HFFc6 (cell line): ENCODE measurements around the gene KCNA5. TPM values are rescaled to one million over a fixed set of nuclear protein-coding genes. Genes with fewer than 3 reads are reported as not detected.

ENCODE experiments used
- DNase-seq: peaks from one replicate; pipeline ENCODE4 v3.0.0-alpha.2; 2018
- H3K27ac Mint-ChIP-seq: 2 replicates; pipeline ENCODE4 v1.8.0; 2020; ENCODE audit warnings: mild to moderate bottlenecking, mixed read lengths
- H3K27me3 Mint-ChIP-seq: 2 replicates; pipeline ENCODE4 v1.8.0; 2021; ENCODE audit warnings: mild to moderate bottlenecking, moderate library complexity, mixed read lengths; ENCODE audit not compliant: insufficient read depth
- H3K36me3 Mint-ChIP-seq: 2 replicates; pipeline ENCODE4 v1.8.0; 2021; ENCODE audit warnings: low read depth, mixed read lengths
- H3K4me1 Mint-ChIP-seq: 2 replicates; pipeline ENCODE4 v1.8.0; 2020; ENCODE audit warnings: low read depth, mixed read lengths
- H3K4me3 Mint-ChIP-seq: 2 replicates; pipeline ENCODE4 v1.8.0; 2020; ENCODE audit warnings: mild to moderate bottlenecking, moderate library complexity, mixed read lengths
- H3K9me3 Mint-ChIP-seq: 2 replicates; pipeline ENCODE4 v1.8.0; 2020; ENCODE audit warnings: mild to moderate bottlenecking, mixed read lengths
- CTCF ChIP-seq: fragments of 200-600 bp; sonication (generic); IDR thresholded peaks from 2 replicates; pipeline ENCODE4 v1.5.0; 2021; ENCODE audit warnings: antibody characterized with exemption, mild to moderate bottlenecking
- total RNA-seq, 6 experiments: library from RNA; stranded (reverse); fragmentation: NEBNext Ultra II Directional; extraction: Animal tissue kit (Norgen Biotek cat#: 25700); gene quantifications; 2 replicates in 1 of 6; 3 replicates in 5 of 6; pipeline ENCODE4 v1.2.3, GENCODE V29; 2021

Gene KCNA5
- total RNA-seq, 6 experiments from 2014 or later = not detected

- no peak for DNase-seq
- peaks cover 18% of the 10 kb centered on the region for H3K4me1 Mint-ChIP-seq
Measured at GRCh38 chr12:5033883-5034282, 9.8 kb upstream of the KCNA5 start.

GRCh38 chr12:5034603-5035002, 9.1 kb upstream of the KCNA5 start:
- no peaks in the 10 kb centered on the region for H3K9me3 Mint-ChIP-seq
- peaks cover 19% of the 10 kb centered on the region for H3K27me3 Mint-ChIP-seq
- H3K4me1 Mint-ChIP-seq = peaks cover 18% of the 10 kb centered on the region
- no peak for TF ChIP-seq CTCF
- no peak overlapping the region for H3K27ac Mint-ChIP-seq
- H3K4me3 Mint-ChIP-seq = no peak overlapping the region
- no peaks in the 10 kb centered on the region for H3K36me3 Mint-ChIP-seq
- DNase-seq = no peak

More at GRCh38 chr12:5033883-5034282, 9.8 kb upstream of the KCNA5 start:
- no peaks in the 10 kb centered on the region for H3K9me3 Mint-ChIP-seq
- peaks cover 17% of the 10 kb centered on the region for H3K27me3 Mint-ChIP-seq
- no peak for TF ChIP-seq CTCF
- H3K36me3 Mint-ChIP-seq = no peaks in the 10 kb centered on the region
- H3K27ac Mint-ChIP-seq = no peak overlapping the region
- H3K4me3 Mint-ChIP-seq = no peak overlapping the region

GRCh38 chr12:5035618-5036017, 8.1 kb upstream of the KCNA5 start:
- H3K4me3 Mint-ChIP-seq = no peak overlapping the region
- peaks cover 18% of the 10 kb centered on the region for H3K4me1 Mint-ChIP-seq
- H3K36me3 Mint-ChIP-seq = no peaks in the 10 kb centered on the region
- H3K27me3 Mint-ChIP-seq = peaks cover 16% of the 10 kb centered on the region
- no peaks in the 10 kb centered on the region for H3K9me3 Mint-ChIP-seq
- TF ChIP-seq CTCF = no peak
- no peak overlapping the region for H3K27ac Mint-ChIP-seq
- no peak for DNase-seq

- Mint-ChIP-seq H3K27ac (no peak overlapping the region), H3K4me3 (no peak overlapping the region), H3K4me1 (peaks cover 18% of the 10 kb centered on the region), H3K9me3 (no peaks in the 10 kb centered on the region), H3K27me3 (peaks cover 16% of the 10 kb centered on the region), H3K36me3 (no peaks in the 10 kb centered on the region)
- no peak for DNase-seq
- TF ChIP-seq CTCF = no peak
Measured at GRCh38 chr12:5036031-5036430, 7.6 kb upstream of the KCNA5 start.

- no peaks in the 10 kb centered on the region for H3K9me3 Mint-ChIP-seq
- TF ChIP-seq CTCF = no peak
- no peak overlapping the region for H3K27ac Mint-ChIP-seq
- H3K36me3 Mint-ChIP-seq = no peaks in the 10 kb centered on the region
- peaks cover 18% of the 10 kb centered on the region for H3K4me1 Mint-ChIP-seq
- no peak for DNase-seq
- H3K27me3 Mint-ChIP-seq = peaks cover 15% of the 10 kb centered on the region
- no peak overlapping the region for H3K4me3 Mint-ChIP-seq
Measured at GRCh38 chr12:5037795-5038357, 5.8 kb upstream of the KCNA5 start.
